ENCODE results near the gene ADAR. TPM values are rescaled to one million over a fixed set of nuclear protein-coding genes. Genes with fewer than 3 reads are reported as not detected.

The ADAR gene
- total RNA-seq, 3 donors from 2014 or later (not counting 1 experiment from before 2014, with no cell fraction given): 260 to 281 (median 265) TPM

DNA sequence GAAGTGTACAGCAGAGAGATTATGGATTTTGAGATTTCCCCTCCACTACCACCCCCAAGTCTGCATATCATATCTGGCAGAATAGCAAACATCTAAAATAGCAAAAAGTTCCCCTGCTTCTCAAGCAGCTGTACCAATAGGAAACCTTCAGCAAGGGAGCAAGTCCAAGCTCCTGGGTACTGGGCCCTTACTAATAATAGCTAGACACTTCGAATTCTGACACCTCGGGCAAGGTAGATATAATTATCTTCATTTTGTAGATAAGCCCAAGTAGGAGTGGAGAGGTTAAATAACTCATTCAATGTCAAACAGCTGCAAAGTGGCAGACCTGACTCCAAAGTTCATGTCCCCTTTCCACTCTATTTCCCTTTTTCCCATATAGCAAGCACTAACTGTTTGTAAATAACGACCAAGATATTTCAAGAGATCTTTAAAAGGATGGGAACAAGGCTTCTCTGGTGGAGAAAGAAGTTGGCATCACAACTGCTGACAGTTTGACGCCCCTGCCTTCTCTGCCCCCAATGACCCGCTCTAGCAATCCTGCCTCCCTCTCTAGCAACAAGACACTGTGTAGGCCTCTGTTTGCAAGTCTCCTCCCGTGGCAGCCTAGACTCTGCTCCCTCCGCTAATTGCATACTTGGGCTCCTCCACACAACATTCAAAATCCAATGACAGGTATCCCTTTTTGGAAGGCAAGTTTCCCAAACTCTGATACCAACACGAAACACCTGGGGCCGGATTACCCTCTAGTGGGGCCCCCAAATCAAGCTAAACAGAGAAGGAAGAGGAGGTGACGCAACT lies 18.7 kb upstream of the ADAR start:
- ATAC-seq (peak in 2 of 3 donors; percentile 7 to 13), DNase-seq (no peak)
- H3K27ac ChIP-seq (ENCODE audit: low read length): peak overlapping the region; percentile 99
- H3K36me3 ChIP-seq (ENCODE audit: control insufficient read depth, insufficient read depth, low read length): no peaks in the 10 kb centered on the region
- peak overlapping the region; percentile 97 for H3K4me3 ChIP-seq (ENCODE audit: low read length)
- peaks cover 11% of the 10 kb centered on the region for H3K4me1 ChIP-seq (ENCODE audit: control insufficient read depth, insufficient read depth, low read length)
- H3K9me3 Mint-ChIP-seq: no peaks in the 10 kb centered on the region
- peaks cover 6% of the 10 kb centered on the region for H3K36me3 Mint-ChIP-seq
- no peak for TF ChIP-seq CTCF (IDR thresholded peaks at IDR 0.05)
- no peaks in the 10 kb centered on the region for H3K9me3 ChIP-seq (ENCODE audit: control insufficient read depth, insufficient read depth, low read length)
- intact Hi-C loops (cut with micrococcal nuclease): loop anchor here (1.0 to 5.0 kb wide), 2 partner anchors 18 to 69 kb away; partner anchors contain the start of genes ADAR and UBE2Q1
- H3K27me3 ChIP-seq (ENCODE audit: control insufficient read depth, insufficient read depth, low read length): no peaks in the 10 kb centered on the region
- WGBS (ENCODE audit: insufficient coverage): 19% methylated on average over 9 of the region's 10 CpGs
- H3K27me3 Mint-ChIP-seq (ENCODE audit: low read depth in 2 of 2): peaks cover 5 to 6% of the 10 kb centered on the region in 2 donors
- peak overlapping the region; percentile 95 for H3K4me3 Mint-ChIP-seq
- H3K4me1 Mint-ChIP-seq: peaks cover 16 to 31% of the 10 kb centered on the region in 2 donors
- peak overlapping the region; percentile 89 to 94 for H3K27ac Mint-ChIP-seq

GRCh38 chr1:154624746-154625643 lies 17.0 kb upstream of the ADAR start:
- intact Hi-C loops (cut with micrococcal nuclease): loop anchor here (5.0 kb wide), 1 partner anchor 68 kb away; the partner anchor contains the start of gene UBE2Q1
- 93% methylated on average over 8 of the region's 8 CpGs for WGBS (ENCODE audit: insufficient coverage)
- no peak for ATAC-seq
- Histone ChIP-seq H3K27ac (ENCODE audit: low read length) (no peak overlapping the region), H3K4me3 (ENCODE audit: low read length) (no peak overlapping the region), H3K4me1 (ENCODE audit: control insufficient read depth, insufficient read depth, low read length) (peaks cover 11% of the 10 kb centered on the region), H3K9me3 (ENCODE audit: control insufficient read depth, insufficient read depth, low read length) (no peaks in the 10 kb centered on the region), H3K27me3 (ENCODE audit: control insufficient read depth, insufficient read depth, low read length) (no peaks in the 10 kb centered on the region), H3K36me3 (ENCODE audit: control insufficient read depth, insufficient read depth, low read length) (no peaks in the 10 kb centered on the region)
- Mint-ChIP-seq H3K27ac (no peak overlapping the region), H3K4me3 (peak overlapping the region; percentile 35), H3K9me3 (no peaks in the 10 kb centered on the region), H3K36me3 (peaks cover 5% of the 10 kb centered on the region), H3K27me3 (ENCODE audit: low read depth in 2 of 2) (peaks cover 0 to 3% of the 10 kb centered on the region in 2 donors), H3K4me1 (peaks cover 16 to 31% of the 10 kb centered on the region in 2 donors)
- no peak for DNase-seq
- TF ChIP-seq CTCF (IDR thresholded peaks at IDR 0.05): no peak

GRCh38 chr1:154623358-154623757 lies 15.4 kb upstream of the ADAR start:
- Mint-ChIP-seq H3K27me3 (ENCODE audit: low read depth in 2 of 2) (no peaks in the 10 kb centered on the region), H3K4me1 (peaks cover 16 to 25% of the 10 kb centered on the region in 2 donors), H3K4me3 (no peak overlapping the region), H3K9me3 (no peaks in the 10 kb centered on the region), H3K27ac (no peak overlapping the region), H3K36me3 (no peaks in the 10 kb centered on the region)
- H3K4me1 ChIP-seq (ENCODE audit: control insufficient read depth, insufficient read depth, low read length): peaks cover 11% of the 10 kb centered on the region
- intact Hi-C loops (cut with micrococcal nuclease): no loop called here
- ATAC-seq: no peak
- no peak for TF ChIP-seq CTCF (IDR thresholded peaks at IDR 0.05)
- 59% methylated on average over 3 of the region's 3 CpGs for WGBS (ENCODE audit: insufficient coverage)
- no peaks in the 10 kb centered on the region for H3K27me3 ChIP-seq (ENCODE audit: control insufficient read depth, insufficient read depth, low read length)
- no peaks in the 10 kb centered on the region for H3K36me3 ChIP-seq (ENCODE audit: control insufficient read depth, insufficient read depth, low read length)
- no peaks in the 10 kb centered on the region for H3K9me3 ChIP-seq (ENCODE audit: control insufficient read depth, insufficient read depth, low read length)
- H3K4me3 ChIP-seq (ENCODE audit: low read length): no peak overlapping the region
- no peak for DNase-seq
- H3K27ac ChIP-seq (ENCODE audit: low read length): no peak overlapping the region

Data from natural killer cell (primary cell).